ENCODE measurements around the gene RPL21. TPM values are rescaled to one million over a fixed set of nuclear protein-coding genes. Genes with fewer than 3 reads are reported as not detected.

RPL21 gene
- total and polyA plus RNA-seq, 7 experiments from 2014 or later, result 962 to 9,287 (median 2,505) TPM

GRCh38 chr13:27279506-27279905 lies 28.1 kb downstream of the RPL21 start:
- Histone ChIP-seq H3K9me3 (ENCODE audit: control insufficient read depth in 2 of 3, low read length in 3 of 3) (no peaks in the 10 kb centered on the region), H3K4me3 (ENCODE audit: low read length) (no peak overlapping the region), H3K4me1 (ENCODE audit: control insufficient read depth in 2 of 2, insufficient read depth in 2 of 2, low read length in 2 of 2) (no peaks in the 10 kb centered on the region), H3K27me3 (ENCODE audit: control insufficient read depth in 2 of 2, insufficient read depth in 2 of 2, low read length in 2 of 2) (peaks cover 0 to 3% of the 10 kb centered on the region in 2 donors), H3K36me3 (ENCODE audit: control insufficient read depth in 2 of 3, insufficient read depth in 3 of 3, low read length in 3 of 3) (no peaks in the 10 kb centered on the region), H3K27ac (ENCODE audit: low read depth, low read length) (no peak overlapping the region)
- H3K9me3 Mint-ChIP-seq, result peaks cover 0 to 2% (median 0%) of the 10 kb centered on the region in 11 donors
- CTCF ChIA-PET, result no interaction called here
- intact Hi-C loops (cut with micrococcal nuclease), result loop anchor here in 1 of 2 donors (10.0 kb wide), 1 partner anchor 215 kb away; no protein-coding TSS in a partner anchor
- H3K4me3 Mint-ChIP-seq, result no peak overlapping the region
- DNase-seq (no peak), ATAC-seq (no peak)
- POLR2A ChIA-PET, result no interaction called here
- H3K36me3 Mint-ChIP-seq, result no peaks in the 10 kb centered on the region
- no peak overlapping the region for H3K27ac Mint-ChIP-seq
- H3K4me1 Mint-ChIP-seq, result peaks cover 0 to 5% (median 0%) of the 10 kb centered on the region in 7 donors
- H3K27me3 Mint-ChIP-seq, result peaks cover 0 to 30% (median 0%) of the 10 kb centered on the region in 5 donors

- no peak overlapping the region for H3K27ac ChIP-seq (ENCODE audit: low read depth, low read length)
- H3K27me3 ChIP-seq (ENCODE audit: control insufficient read depth in 2 of 2, insufficient read depth in 2 of 2, low read length in 2 of 2), result no peaks in the 10 kb centered on the region
- no peak overlapping the region for H3K4me3 Mint-ChIP-seq
- no peak overlapping the region for H3K4me3 ChIP-seq (ENCODE audit: low read length)
- H3K36me3 Mint-ChIP-seq, result no peaks in the 10 kb centered on the region
- H3K4me1 Mint-ChIP-seq, result peaks cover 0 to 5% (median 0%) of the 10 kb centered on the region in 7 donors
- no peak overlapping the region for H3K27ac Mint-ChIP-seq
- peaks cover 0 to 2% (median 0%) of the 10 kb centered on the region in 11 donors for H3K9me3 Mint-ChIP-seq
- CTCF ChIA-PET, result no interaction called here
- H3K36me3 ChIP-seq (ENCODE audit: control insufficient read depth in 2 of 3, insufficient read depth in 3 of 3, low read length in 3 of 3), result no peaks in the 10 kb centered on the region
- H3K9me3 ChIP-seq (ENCODE audit: control insufficient read depth in 2 of 3, low read length in 3 of 3), result no peaks in the 10 kb centered on the region
- DNase-seq, result no peak
- POLR2A ChIA-PET, result no interaction called here
- H3K27me3 Mint-ChIP-seq, result peaks cover 0 to 24% (median 0%) of the 10 kb centered on the region in 5 donors
- ATAC-seq, result no peak
- intact Hi-C loops (cut with micrococcal nuclease), result no loop called here
- H3K4me1 ChIP-seq (ENCODE audit: control insufficient read depth in 2 of 2, insufficient read depth in 2 of 2, low read length in 2 of 2), result no peaks in the 10 kb centered on the region
These were observed 28.8 kb downstream of the RPL21 start for GRCh38 chr13:27280009-27280656.

- no peak overlapping the region for H3K4me3 Mint-ChIP-seq
- no peaks in the 10 kb centered on the region for H3K36me3 Mint-ChIP-seq
- intact Hi-C loops (cut with micrococcal nuclease), result no loop called here
- Histone ChIP-seq H3K36me3 (ENCODE audit: control insufficient read depth in 2 of 3, insufficient read depth in 3 of 3, low read length in 3 of 3) (no peaks in the 10 kb centered on the region), H3K4me3 (ENCODE audit: low read length) (no peak overlapping the region), H3K27ac (ENCODE audit: low read depth, low read length) (no peak overlapping the region), H3K4me1 (ENCODE audit: control insufficient read depth in 2 of 2, insufficient read depth in 2 of 2, low read length in 2 of 2) (no peaks in the 10 kb centered on the region), H3K9me3 (ENCODE audit: control insufficient read depth in 2 of 3, low read length in 3 of 3) (no peaks in the 10 kb centered on the region), H3K27me3 (ENCODE audit: control insufficient read depth in 2 of 2, insufficient read depth in 2 of 2, low read length in 2 of 2) (no peaks in the 10 kb centered on the region)
- peaks cover 0 to 17% (median 0%) of the 10 kb centered on the region in 5 donors for H3K27me3 Mint-ChIP-seq
- DNase-seq (no peak), ATAC-seq (no peak)
- peaks cover 0 to 11% (median 0%) of the 10 kb centered on the region in 7 donors for H3K4me1 Mint-ChIP-seq
- H3K27ac Mint-ChIP-seq, result no peak overlapping the region
- POLR2A ChIA-PET, result no interaction called here
- peaks cover 0 to 2% (median 0%) of the 10 kb centered on the region in 11 donors for H3K9me3 Mint-ChIP-seq
- CTCF ChIA-PET, result no interaction called here
These were observed 29.5 kb downstream of the RPL21 start for GRCh38 chr13:27280841-27281240.

- no peak for ATAC-seq
- no peak overlapping the region for H3K27ac Mint-ChIP-seq
- no peak overlapping the region for H3K27ac ChIP-seq (ENCODE audit: low read depth, low read length)
- DNase-seq, result no peak
- peaks cover 0 to 11% (median 0%) of the 10 kb centered on the region in 7 donors for H3K4me1 Mint-ChIP-seq
- ChIA-PET POLR2A (interaction anchor here (0.7 kb wide), 1 partner anchor 25 kb away, joined by 3 read pairs; no protein-coding TSS in a partner anchor), CTCF (no interaction called here)
- no peaks in the 10 kb centered on the region for H3K27me3 ChIP-seq (ENCODE audit: control insufficient read depth in 2 of 2, insufficient read depth in 2 of 2, low read length in 2 of 2)
- H3K9me3 Mint-ChIP-seq, result peaks cover 0 to 2% (median 0%) of the 10 kb centered on the region in 11 donors
- no peak overlapping the region for H3K4me3 ChIP-seq (ENCODE audit: low read length)
- H3K9me3 ChIP-seq (ENCODE audit: control insufficient read depth in 2 of 3, low read length in 3 of 3), result no peaks in the 10 kb centered on the region
- no peak overlapping the region for H3K4me3 Mint-ChIP-seq
- intact Hi-C loops (cut with micrococcal nuclease), result no loop called here
- no peaks in the 10 kb centered on the region for H3K36me3 Mint-ChIP-seq
- H3K27me3 Mint-ChIP-seq, result peaks cover 0 to 12% (median 0%) of the 10 kb centered on the region in 5 donors
- no peaks in the 10 kb centered on the region for H3K4me1 ChIP-seq (ENCODE audit: control insufficient read depth in 2 of 2, insufficient read depth in 2 of 2, low read length in 2 of 2)
- H3K36me3 ChIP-seq (ENCODE audit: control insufficient read depth in 2 of 3, insufficient read depth in 3 of 3, low read length in 3 of 3), result no peaks in the 10 kb centered on the region
These were observed 30.1 kb downstream of the RPL21 start for GRCh38 chr13:27281420-27281819.

- DNase-seq (no peak), ATAC-seq (peak; percentile 54)
- Histone ChIP-seq H3K9me3 (ENCODE audit: control insufficient read depth in 2 of 3, low read length in 3 of 3) (no peaks in the 10 kb centered on the region), H3K27me3 (ENCODE audit: control insufficient read depth in 2 of 2, insufficient read depth in 2 of 2, low read length in 2 of 2) (no peaks in the 10 kb centered on the region), H3K4me1 (ENCODE audit: control insufficient read depth in 2 of 2, insufficient read depth in 2 of 2, low read length in 2 of 2) (no peaks in the 10 kb centered on the region), H3K27ac (ENCODE audit: low read depth, low read length) (no peak overlapping the region), H3K4me3 (ENCODE audit: low read length) (no peak overlapping the region), H3K36me3 (ENCODE audit: control insufficient read depth in 2 of 3, insufficient read depth in 3 of 3, low read length in 3 of 3) (no peaks in the 10 kb centered on the region)
- Mint-ChIP-seq H3K9me3 (peaks cover 0 to 2% (median 0%) of the 10 kb centered on the region in 11 donors), H3K27me3 (no peaks in the 10 kb centered on the region), H3K4me3 (no peak overlapping the region), H3K36me3 (no peaks in the 10 kb centered on the region), H3K4me1 (peaks cover 0 to 11% (median 0%) of the 10 kb centered on the region in 7 donors), H3K27ac (peak overlapping the region in 1 of 9 donors; percentile 51)
- ChIA-PET CTCF (interaction anchor here (0.6 to 0.8 kb wide), 2 partner anchors 298 to 545 kb away, joined by 3 read pairs; no protein-coding TSS in a partner anchor), POLR2A (no interaction called here)
- intact Hi-C loops (cut with micrococcal nuclease), result loop anchor here (1.0 kb wide), 1 partner anchor 299 kb away; no protein-coding TSS in a partner anchor
These were observed 32.6 kb downstream of the RPL21 start for GRCh38 chr13:27283906-27284493.

- intact Hi-C loops (cut with micrococcal nuclease), result no loop called here
- no peaks in the 10 kb centered on the region for H3K9me3 ChIP-seq (ENCODE audit: control insufficient read depth in 2 of 3, low read length in 3 of 3)
- Mint-ChIP-seq H3K27ac (no peak overlapping the region), H3K4me3 (no peak overlapping the region), H3K36me3 (no peaks in the 10 kb centered on the region), H3K9me3 (peaks cover 0 to 2% (median 0%) of the 10 kb centered on the region in 11 donors), H3K27me3 (no peaks in the 10 kb centered on the region), H3K4me1 (peaks cover 5 to 18% (median 11%) of the 10 kb centered on the region in 7 donors)
- POLR2A ChIA-PET, result no interaction called here
- CTCF ChIA-PET, result no interaction called here
- no peak for ATAC-seq
- DNase-seq, result no peak
- no peak overlapping the region for H3K27ac ChIP-seq (ENCODE audit: low read depth, low read length)
- H3K36me3 ChIP-seq (ENCODE audit: control insufficient read depth in 2 of 3, insufficient read depth in 3 of 3, low read length in 3 of 3), result no peaks in the 10 kb centered on the region
- H3K27me3 ChIP-seq (ENCODE audit: control insufficient read depth in 2 of 2, insufficient read depth in 2 of 2, low read length in 2 of 2), result no peaks in the 10 kb centered on the region
- H3K4me3 ChIP-seq (ENCODE audit: low read length), result no peak overlapping the region
- H3K4me1 ChIP-seq (ENCODE audit: control insufficient read depth in 2 of 2, insufficient read depth in 2 of 2, low read length in 2 of 2), result peaks cover 0 to 9% of the 10 kb centered on the region in 2 donors
These were observed 37.0 kb downstream of the RPL21 start for GRCh38 chr13:27288392-27288791.

All from naive thymus-derived CD4-positive, alpha-beta T cell (primary cell).